ENCODE measurements around the gene STX16.

STX16 gene

DNA sequence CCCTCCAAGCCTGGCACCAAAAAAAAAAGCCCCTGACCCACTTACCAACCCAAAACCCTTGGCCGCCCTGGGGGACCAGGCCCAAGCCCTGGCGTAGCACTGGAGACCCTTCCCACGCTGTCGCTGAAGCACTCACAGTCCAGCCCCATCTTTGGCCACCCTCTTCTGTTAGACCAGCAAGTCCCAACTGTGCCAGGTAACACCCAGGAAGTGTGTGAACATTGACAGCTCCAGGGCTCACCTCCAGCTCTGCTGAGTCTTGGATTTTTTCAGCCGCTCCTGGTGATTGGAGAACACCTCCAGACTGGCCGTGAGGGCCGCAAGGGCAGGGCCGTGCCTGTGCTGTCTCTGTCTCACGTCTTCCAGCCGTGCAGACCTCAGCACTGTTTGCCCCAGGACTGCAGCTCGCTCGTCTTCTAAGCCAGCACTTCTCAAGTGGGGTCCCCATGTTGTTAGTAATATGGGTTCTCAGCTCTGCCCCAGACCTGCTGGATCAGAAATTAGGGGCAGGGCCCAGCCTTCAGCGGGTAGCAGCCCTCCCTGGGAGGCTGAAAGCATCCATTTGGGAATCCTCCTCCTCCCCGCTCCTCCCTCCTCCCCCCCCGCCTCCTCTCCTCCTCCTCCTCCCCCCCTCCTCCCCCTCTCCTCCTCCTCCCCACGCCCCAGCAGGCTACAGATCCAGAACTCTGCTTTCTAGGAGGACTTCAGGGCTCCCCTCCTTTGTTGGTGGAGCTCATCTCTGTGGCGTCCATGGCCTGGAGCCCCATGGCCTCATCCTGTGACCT is 59.6 kb downstream of the STX16 start:
- no peak for DNase-seq (ENCODE audit: low read depth in 2 of 2)

DNA sequence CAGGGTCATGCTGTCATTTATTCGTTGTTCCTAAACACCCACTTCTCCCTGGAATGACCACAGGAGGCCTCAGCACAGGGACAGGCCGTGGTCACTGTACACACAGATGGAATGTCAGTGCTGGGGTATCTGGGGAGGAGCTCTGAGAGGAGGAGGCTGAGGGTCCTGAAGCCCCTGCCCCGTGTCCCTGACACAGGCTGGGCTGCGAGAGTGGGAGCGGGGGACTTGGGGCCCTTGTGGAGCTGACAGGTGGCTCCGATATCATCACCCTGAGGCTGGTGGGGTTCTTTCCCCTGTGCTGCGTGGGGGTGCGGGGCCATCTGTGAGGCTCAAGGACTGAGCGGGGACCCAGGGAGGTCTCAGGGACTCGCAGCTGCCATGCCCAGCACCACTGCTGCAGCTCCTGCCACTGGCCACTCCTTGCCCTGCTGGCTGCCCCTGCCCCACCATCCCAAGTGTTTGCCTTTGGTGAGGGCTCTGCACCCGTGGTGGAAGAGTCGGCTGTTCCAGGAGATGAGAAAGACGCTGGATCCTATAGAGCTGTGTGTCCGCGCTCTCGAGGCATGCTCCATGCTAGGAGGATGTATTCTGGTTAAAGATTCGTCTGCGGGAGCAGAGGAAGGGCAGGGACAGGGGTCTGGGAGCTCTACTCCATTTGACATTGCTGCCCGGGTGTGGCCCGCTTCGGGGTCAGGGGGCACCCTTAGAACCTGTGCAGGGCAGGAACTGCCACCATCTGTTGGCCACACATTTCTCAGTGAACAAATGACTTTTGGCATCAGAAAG is 60.4 kb downstream of the STX16 start:
- no peak for DNase-seq (ENCODE audit: low read depth in 2 of 2)

DNA sequence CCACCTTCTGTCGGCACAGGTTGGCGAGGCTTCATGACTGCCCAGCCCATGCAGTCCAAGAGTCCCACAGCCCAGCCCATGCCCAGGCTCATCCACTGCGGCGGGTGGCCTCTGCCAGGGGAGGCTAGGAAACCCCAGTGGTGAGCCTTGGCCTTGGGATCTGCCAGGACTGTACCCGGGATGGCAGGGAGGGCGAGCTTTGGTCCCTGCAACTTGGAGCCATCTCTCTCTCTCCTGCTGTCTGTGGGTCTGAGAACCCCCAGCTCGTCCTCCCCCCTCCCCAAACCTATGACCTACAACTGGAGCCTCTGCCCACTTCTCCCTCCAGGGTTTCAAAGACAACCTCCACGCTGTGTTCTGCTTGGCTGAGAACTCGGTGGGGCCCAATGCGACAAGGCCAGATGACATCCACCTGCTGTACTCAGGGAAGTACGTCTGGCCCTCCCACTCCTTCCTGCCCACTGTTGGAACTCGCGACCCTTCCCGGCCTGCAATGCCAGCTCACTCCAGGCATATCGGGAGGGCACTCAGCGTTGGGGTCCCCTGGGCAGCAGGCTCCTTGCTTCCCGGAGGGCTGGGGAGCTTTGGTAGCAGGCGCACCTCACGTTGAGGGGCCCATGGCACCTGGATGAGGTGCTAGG is 61.2 kb downstream of the STX16 start:
- no peak for DNase-seq (ENCODE audit: low read depth in 2 of 2)

DNA sequence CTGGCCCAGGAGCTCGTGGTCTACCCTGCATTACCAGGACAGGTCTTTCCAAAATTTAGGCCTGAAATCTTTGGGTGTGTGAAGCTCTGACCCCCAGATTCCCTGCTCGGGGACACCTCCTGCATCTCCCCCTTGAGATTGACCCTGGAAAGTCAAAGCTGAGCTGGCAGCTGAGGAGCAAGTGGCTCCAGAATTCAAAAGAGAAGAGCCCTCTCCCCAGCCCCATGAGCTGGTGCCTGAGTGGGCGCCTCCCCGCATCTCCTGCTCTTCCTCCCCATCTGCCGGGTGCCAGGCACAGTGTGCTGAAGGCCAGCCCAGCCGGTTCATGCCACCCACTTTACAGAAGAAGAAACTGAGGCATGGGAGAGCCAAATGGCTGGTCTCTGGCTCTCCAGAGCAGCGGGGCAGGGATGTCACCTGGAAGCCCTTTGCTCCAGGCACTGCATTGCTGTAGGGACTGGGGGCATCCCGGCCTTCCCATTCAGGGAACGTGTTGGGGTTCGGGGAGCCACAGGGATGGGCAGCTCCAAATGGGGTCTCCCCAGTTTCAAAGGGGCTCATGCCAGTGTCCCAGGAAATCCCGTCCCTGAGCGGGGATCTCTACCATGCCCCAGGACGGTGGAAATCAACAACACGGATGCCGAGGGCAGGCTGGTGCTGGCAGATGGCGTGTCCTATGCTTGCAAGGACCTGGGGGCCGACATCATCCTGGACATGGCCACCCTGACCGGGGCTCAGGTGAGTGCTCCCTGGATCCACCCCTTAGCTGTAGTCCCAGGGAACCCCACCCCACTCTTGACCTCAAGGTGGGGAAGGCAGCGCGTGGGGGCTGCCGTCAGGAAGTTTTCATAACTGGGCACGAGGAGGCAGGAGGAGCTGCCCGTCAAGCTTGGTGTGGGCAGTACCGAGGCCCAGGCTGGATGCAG is 62.0 kb downstream of the STX16 start:
- DNase-seq (ENCODE audit: low read depth in 2 of 2) = no peak

- DNase-seq (ENCODE audit: low read depth in 2 of 2) = no peak
These were observed 62.8 kb downstream of the STX16 start for GRCh38 chr20:58713801-58714339.

DNA sequence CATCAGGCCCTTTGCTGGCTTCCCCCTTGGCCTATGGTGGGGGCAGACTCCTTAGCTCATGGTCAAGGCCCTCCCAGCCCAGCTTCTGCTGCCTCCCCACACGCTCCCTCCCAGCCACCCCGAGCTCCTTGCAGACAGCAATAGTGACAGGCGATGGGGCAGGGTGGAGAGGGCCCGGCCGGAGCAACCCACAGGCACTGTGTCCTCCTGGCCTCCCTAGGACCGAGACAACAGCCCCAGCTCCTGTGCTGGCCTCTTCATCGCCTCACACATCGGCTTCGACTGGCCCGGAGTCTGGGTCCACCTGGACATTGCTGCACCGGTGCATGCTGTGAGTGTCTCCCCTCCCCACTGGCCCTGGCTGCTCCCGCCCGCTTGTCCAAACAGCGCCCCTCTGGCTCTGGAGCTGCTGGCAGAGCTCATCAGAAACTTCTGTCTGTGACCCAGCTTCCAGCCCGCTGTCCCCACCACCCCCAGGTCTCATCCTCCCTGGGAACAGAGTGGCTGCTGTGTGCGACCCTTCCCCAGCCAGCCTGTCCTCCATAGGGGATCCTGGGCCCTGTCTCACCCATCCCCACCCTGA is 63.3 kb downstream of the STX16 start:
- DNase-seq (ENCODE audit: low read depth in 2 of 2) = no peak

DNA sequence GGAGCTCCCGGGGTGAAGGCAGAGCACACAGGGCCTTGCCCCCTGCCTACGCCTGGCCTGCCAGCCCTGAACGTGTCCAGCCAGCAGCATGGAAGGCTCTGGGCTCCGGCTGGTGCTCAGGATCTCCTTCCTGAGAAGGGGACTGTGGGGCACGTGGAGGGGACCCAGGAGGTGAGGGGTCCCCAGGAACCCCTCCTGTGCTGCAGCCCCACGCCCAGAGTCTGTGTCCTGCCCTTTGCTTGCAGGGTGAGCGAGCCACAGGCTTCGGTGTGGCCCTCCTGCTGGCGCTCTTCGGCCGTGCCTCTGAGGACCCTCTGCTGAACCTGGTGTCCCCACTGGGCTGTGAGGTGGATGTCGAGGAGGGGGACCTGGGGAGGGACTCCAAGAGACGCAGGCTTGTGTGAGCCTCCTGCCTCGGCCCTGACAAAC is 63.9 kb downstream of the STX16 start:
- DNase-seq (ENCODE audit: low read depth in 2 of 2) = no peak

DNA sequence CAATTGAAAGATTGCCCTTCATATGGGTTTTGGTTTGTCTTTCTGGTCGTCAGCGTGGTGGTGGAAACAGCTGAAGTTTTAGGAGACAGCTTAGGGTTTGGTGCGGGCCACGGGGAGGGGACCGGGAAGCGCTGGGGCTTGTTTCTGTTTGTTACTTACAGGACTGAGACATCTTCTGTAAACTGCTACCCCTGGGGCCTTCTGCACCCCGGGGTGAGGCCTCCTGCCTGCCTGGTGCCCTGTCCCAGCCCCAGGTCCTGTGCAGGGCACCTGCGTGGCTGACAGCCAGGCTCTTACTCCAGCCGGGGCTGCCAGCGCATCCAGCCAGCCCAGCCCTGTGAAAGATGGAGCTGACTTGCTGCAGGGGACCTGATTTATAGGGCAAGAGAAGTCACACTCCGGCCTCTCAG is 64.3 kb downstream of the STX16 start:
- DNase-seq (ENCODE audit: low read depth in 2 of 2) = no peak

DNA sequence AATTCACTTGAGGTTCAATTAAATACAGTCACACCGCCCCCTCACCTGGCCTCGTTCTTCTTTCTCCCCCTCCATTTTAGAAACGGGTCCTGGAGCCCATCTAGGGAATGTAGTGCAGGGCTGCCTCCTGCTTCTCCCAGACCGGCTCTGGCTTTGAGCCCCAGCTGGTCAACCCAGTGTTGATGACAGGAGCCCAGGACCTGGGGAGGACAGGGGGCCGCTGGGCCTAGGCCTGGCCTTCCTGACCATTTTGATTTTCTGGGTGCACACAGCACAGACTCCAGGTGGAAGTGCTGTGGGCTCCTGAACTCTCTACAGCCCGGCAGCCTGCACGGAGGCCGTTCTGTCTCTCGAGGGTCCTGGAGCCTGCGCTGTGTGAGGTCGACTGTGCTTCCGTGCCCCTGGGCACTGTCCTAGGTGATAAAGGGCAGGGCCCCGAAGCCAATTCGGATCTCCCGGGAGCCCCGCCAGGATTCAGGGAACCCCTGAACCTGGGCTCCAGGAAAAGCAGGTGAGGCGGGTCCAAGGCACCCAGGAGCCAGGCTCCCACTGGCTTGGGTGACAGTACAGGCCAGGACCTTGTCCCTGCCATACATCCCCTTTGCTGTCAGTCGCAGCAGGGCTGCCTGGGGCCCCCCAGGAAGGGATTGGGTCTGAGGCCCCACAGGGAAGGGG is 64.9 kb downstream of the STX16 start:
- no peak for DNase-seq (ENCODE audit: low read depth in 2 of 2)

DNA sequence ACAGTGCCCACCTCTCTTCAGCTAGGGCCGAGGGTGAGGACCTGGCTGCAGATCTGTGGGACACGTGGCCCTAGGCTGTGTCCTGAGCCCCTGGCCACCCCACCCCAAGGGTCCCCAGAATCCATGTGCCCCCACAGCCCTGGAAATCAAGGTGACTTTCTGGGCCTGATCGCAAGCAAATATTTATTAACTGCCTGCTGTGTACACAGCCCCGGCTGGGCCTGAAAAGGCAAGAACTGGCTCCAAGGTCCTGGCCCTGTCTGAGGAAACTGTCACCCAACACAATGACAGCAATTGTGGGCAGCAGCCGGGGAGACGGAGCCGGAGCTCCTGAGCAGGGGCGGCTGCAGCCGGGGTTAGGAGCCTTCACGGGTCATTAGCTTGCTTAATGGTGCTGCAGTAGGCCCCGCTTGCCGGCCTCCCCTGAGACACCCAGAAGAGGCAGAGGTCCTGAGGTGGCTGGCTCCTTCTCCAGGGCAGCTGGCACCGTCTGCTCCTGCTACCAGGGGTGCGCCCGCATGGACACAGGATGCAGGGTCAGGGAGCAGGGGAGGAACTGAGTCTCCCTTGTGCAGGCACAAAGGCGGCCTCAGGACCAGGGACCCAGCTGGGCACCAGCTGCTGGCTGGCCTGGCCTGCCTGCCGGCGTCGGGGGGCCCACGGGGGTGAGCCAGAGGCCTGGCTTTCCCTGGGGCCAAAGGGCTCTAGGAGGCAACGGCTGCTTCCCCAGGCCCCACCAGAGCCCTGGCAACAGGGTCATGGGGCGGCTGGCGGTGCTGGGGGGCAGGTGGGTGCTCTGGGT is 65.6 kb downstream of the STX16 start:
- DNase-seq (ENCODE audit: low read depth in 2 of 2) = no peak

DNA sequence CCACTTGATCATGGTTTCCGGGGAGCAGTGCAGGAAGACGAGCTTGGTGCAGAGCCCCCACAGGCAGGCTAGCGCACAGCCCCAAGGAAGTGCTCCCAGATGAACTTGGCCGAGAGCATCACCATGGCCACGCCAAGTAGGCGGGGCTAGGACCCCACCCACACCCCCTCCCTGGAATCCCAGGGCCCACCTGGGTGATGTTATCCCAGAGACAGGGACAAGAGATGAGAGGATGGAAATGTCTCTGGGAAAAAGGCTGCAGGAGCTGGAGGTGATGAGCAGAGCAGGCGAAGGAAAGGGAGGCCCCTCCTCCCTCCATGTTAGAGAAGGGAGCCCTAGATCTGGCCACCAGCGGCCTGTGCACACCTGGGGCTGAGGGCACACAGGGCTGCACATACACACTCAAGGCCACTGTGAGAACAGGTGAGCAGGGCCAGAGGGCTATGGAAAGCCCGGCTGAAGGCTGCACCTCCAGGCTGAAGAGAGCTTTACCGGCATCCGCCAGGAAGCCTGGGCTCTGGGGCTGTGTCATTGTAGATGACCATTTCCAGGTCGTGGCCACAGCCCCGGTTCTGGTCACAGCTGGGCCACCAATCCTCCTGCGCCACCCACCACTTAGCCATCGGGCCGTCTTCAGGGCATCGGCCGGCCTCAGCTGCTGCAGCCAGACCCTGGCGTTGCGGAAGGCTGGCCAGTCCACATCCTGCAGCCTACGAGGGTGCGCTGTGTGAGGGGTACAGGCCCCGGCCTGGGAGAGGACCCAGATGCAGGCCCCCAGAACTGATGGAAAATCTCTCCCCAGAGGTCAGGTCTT is 66.4 kb downstream of the STX16 start:
- DNase-seq (ENCODE audit: low read depth in 2 of 2) = no peak

- DNase-seq (ENCODE audit: low read depth in 2 of 2) = no peak
These were observed 67.1 kb downstream of the STX16 start for GRCh38 chr20:58718121-58718563.

GRCh38 chr20:58718729-58719128 is 67.6 kb downstream of the STX16 start:
- DNase-seq (ENCODE audit: low read depth in 2 of 2) = no peak

DNA sequence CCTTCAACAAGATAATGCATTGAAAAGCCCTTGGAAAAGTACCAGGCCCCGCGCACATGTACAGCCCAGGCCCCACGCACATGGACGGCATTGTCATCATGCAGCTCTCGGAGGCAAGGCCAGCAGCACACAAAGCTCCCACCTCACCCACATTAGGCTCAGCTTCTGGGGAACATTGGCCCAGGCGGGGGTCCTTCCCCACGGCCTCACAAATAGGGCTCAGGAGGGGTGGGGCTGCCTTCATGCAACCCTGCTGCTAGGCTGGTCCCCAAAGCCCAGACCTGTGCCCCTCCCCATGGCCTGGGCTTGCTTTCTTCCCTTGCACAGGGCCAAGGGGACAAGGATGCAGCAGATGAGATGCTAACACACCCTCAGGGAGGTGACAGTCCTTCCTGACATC is 68.2 kb downstream of the STX16 start:
- no peak for DNase-seq (ENCODE audit: low read depth in 2 of 2)

DNA sequence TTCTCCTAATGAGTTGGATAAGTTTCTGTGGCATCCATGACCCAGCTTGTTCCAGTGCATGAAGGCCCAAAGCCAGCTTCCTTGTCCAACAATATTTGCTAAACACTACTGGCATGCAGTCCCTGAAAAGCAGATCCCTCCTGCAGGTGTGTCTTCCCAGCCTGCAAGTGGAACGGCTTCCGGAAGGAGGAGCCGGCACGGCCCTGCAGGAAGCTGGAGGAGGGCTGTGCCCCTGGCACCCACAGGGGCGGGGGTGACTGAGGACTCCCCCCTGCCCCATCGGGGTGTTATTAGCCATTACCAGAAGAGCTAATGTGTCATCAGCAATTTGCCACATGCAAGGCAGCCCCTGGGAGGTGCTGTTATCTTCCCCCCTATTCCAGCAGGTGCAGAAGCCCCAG is 68.9 kb downstream of the STX16 start:
- no peak for DNase-seq (ENCODE audit: low read depth in 2 of 2)

DNA sequence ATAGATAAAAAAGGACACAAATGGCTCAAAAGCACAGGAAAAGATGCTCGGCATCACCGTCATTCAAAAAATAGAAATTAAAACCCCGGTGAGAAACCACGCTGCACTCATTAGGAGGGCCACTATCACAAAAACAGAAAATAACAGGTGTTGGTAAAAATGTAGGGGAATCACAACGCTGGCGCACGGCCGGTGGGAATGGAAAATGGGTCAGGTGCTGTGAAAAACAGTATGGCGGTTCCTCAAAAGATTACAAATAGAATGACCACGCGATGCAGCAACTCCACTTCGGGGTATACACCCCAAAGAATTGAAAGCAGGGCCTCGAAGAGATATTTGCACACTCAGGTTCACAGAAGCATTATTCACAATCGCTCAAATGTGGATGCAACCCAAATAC is 69.8 kb downstream of the STX16 start:
- no peak for DNase-seq (ENCODE audit: low read depth in 2 of 2)

GRCh38 chr20:58721951-58722778 is 71.1 kb downstream of the STX16 start:
- DNase-seq (ENCODE audit: low read depth in 2 of 2) = no peak

Measured in stimulated activated CD4-positive, alpha-beta T cell treated with anti-CD3 and anti-CD28 coated beads, Interleukin-4, amount 100 ng/mL, for 48 hours (primary cell).